GM23338 (cell line): ENCODE measurements around the gene PRLHR.

Source experiments
- CREB1 ChIP-seq: fragments of 250-450 bp; sonication (Bioruptor Pico); IDR thresholded peaks from 2 replicates; pipeline ENCODE4 v1.5.0; 2020; ENCODE audit warnings: low read depth, mild to moderate bottlenecking, moderate library complexity
- CTCF ChIP-seq, 2 experiments: fragments of 200-600 bp in 1 of 2; sonication (generic) in 1 of 2; conservative IDR thresholded peaks; 2 replicates each; pipeline versions ENCODE4 v1.5.1 to v1.6.1; 2016 to 2017; ENCODE audit warnings: antibody characterized with exemption in 2 of 2, low read depth in 2 of 2, mild to moderate bottlenecking in 2 of 2, moderate library complexity in 1 of 2
- ETS1 ChIP-seq: IDR thresholded peaks from 2 replicates; pipeline ENCODE4 v1.6.1; 2016; ENCODE audit warnings: antibody characterized with exemption
- EZH2 ChIP-seq: fragments of 200-600 bp; sonication (generic); IDR thresholded peaks from one replicate; pipeline ENCODE4 v1.8.0; 2017; ENCODE audit warnings: antibody characterized with exemption, mild to moderate bottlenecking, low read depth; ENCODE audit not compliant: unreplicated experiment
- JUNB ChIP-seq: IDR thresholded peaks from one replicate; pipeline ENCODE4 v1.6.1; 2016; ENCODE audit warnings: antibody characterized with exemption; ENCODE audit not compliant: unreplicated experiment
- POLR2AphosphoS5 ChIP-seq: IDR thresholded peaks from 2 replicates; pipeline ENCODE4 v1.6.1; 2016; ENCODE audit warnings: antibody characterized with exemption, low read depth
- STAT1 ChIP-seq: IDR thresholded peaks from one replicate; pipeline ENCODE4 v1.6.1; 2016; ENCODE audit warnings: antibody characterized with exemption; ENCODE audit not compliant: unreplicated experiment
- ZNF114 ChIP-seq: fragments of 250-450 bp; sonication (Bioruptor Pico); IDR thresholded peaks from 2 replicates; pipeline ENCODE4 v1.5.0; 2020; ENCODE audit warnings: mild to moderate bottlenecking, moderate library complexity
- TF ChIP-seq, protein P1 (sequence below): IDR thresholded peaks from one replicate; pipeline ENCODE4 v1.6.1; 2018; ENCODE audit warnings: antibody characterized with exemption; ENCODE audit not compliant: unreplicated experiment

DNA sequence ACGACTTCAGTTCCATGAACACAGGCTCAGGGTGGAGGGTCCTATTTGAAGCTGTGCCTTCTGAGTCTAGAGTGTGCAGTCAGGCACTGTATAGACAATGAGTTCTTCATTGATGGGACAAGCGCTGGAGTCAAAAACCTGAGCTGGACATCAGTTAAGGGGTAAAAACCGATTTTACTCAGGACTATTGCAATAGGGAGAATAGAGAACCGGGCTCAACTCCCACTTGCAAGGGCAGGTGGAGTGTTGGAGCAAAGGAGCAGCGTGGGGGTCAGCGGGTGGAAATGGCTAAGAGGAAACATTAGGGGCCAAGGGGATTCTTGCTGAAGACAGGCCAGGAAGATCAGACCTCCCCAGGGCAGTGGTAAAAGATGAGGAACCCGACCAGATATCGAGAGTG, 28.5 kb downstream of the PRLHR start:
- TF ChIP-seq, protein P1, sequence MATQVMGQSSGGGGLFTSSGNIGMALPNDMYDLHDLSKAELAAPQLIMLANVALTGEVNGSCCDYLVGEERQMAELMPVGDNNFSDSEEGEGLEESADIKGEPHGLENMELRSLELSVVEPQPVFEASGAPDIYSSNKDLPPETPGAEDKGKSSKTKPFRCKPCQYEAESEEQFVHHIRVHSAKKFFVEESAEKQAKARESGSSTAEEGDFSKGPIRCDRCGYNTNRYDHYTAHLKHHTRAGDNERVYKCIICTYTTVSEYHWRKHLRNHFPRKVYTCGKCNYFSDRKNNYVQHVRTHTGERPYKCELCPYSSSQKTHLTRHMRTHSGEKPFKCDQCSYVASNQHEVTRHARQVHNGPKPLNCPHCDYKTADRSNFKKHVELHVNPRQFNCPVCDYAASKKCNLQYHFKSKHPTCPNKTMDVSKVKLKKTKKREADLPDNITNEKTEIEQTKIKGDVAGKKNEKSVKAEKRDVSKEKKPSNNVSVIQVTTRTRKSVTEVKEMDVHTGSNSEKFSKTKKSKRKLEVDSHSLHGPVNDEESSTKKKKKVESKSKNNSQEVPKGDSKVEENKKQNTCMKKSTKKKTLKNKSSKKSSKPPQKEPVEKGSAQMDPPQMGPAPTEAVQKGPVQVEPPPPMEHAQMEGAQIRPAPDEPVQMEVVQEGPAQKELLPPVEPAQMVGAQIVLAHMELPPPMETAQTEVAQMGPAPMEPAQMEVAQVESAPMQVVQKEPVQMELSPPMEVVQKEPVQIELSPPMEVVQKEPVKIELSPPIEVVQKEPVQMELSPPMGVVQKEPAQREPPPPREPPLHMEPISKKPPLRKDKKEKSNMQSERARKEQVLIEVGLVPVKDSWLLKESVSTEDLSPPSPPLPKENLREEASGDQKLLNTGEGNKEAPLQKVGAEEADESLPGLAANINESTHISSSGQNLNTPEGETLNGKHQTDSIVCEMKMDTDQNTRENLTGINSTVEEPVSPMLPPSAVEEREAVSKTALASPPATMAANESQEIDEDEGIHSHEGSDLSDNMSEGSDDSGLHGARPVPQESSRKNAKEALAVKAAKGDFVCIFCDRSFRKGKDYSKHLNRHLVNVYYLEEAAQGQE = no peak
- TF ChIP-seq CTCF (conservative IDR thresholded peaks at IDR 0.05; ENCODE audit: low read depth in 2 of 2) (no peak), EZH2 (no peak), ZNF114 (CRISPR knock-in tag) (no peak), ETS1 (no peak), POLR2AphosphoS5 (no peak), STAT1 (no peak), JUNB (no peak), CREB1 (no peak)
